Gastrocnemius medialis (tissue), 4 donors: ENCODE results near the gene EDARADD.

Experiments used
- POLR2A ChIP-seq, 2 donors: fragments of 450-650 bp; IDR thresholded peaks; one replicate each; pipeline ENCODE4 v1.6.1; 2017; ENCODE audit warnings: antibody characterized with exemption in 2 of 2, mild to moderate bottlenecking in 2 of 2, moderate library complexity in 2 of 2
- TF ChIP-seq, protein P1 (sequence below), 5 experiments: fragments of 450-650 bp in 3 of 5; fragments of 200-600 bp in 2 of 5; sonication (generic) in 2 of 5; IDR thresholded peaks in 4 of 5; conservative IDR thresholded peaks in 1 of 5; 1 replicate in 4 of 5; 2 replicates in 1 of 5; pipeline ENCODE4 v1.5.1; 2016 to 2019; ENCODE audit warnings: antibody characterized with exemption in 5 of 5, mild to moderate bottlenecking in 3 of 5, moderate library complexity in 3 of 5

DNA sequence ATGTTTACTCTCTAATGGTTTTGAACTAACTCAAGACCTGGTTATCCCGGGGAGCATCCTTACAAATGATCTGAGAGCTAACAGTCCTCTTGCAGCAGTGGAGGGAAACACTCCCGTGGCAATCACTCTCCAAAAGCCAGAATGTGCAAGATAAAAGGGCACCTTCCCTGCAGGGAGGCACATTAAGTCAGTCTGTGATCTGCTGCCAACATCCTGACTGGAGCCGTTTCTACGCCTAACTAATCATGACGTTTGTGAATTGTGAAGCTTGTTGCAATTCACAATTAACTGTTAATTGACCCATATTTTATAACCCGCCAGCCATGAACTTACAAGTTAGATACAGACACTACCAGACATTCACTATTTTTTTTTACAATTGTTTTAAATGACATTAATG, 77.6 kb downstream of the EDARADD start:
- TF ChIP-seq, protein P1, sequence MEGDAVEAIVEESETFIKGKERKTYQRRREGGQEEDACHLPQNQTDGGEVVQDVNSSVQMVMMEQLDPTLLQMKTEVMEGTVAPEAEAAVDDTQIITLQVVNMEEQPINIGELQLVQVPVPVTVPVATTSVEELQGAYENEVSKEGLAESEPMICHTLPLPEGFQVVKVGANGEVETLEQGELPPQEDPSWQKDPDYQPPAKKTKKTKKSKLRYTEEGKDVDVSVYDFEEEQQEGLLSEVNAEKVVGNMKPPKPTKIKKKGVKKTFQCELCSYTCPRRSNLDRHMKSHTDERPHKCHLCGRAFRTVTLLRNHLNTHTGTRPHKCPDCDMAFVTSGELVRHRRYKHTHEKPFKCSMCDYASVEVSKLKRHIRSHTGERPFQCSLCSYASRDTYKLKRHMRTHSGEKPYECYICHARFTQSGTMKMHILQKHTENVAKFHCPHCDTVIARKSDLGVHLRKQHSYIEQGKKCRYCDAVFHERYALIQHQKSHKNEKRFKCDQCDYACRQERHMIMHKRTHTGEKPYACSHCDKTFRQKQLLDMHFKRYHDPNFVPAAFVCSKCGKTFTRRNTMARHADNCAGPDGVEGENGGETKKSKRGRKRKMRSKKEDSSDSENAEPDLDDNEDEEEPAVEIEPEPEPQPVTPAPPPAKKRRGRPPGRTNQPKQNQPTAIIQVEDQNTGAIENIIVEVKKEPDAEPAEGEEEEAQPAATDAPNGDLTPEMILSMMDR (IDR thresholded peaks at IDR 0.05 in 4 of 5, conservative IDR thresholded peaks at IDR 0.05 in 1 of 5), result no peak
- no peak for TF ChIP-seq POLR2A (IDR thresholded peaks at IDR 0.05)
